Measurements from ENCODE around the gene LINC01488.
A peak's percentile ranks its signal among the peaks of the same experiment; 100 is the strongest.

The LINC01488 gene

DNA sequence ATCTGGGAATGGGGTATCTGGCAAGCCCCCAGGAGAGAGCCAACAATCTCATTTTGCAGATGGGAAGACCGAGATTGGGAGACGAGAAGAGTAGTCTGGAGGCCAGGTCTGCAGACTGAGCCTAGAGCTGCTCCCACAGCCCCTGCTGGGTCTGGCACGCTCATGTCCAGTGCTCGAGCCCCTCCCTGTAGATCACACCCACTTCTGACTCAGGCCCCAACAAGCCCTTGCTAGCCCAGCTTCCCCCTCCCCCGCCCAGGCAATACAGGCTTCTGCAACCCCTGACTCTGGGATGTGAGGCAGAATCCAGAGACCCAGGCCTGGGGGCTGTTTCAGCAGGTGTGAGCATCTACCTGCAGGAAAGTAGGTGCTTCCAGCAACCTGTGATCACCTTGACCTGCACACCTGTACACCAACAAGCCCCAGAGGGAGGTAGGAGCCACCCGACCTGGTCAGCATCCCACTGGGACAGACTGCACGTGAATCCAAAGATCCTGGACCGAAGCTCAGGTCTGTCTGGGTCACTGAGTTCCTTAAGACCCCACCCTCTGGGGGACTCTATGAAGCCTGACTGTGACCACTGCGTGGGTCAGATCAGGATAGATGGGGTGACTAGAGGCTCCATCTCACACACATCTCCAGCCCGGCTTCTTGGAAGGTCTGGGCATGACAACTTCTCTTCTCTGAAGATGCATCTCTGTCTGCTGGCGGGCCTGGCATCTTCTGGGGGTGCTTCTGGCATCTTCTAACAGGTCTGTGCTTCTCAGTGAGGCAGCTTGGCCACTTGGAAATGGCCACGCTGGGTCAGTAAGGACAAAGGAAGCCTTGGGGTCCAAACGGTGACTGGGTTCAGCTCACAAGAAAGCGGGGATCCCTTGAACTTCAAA lies 29.3 kb downstream of the LINC01488 start:
- WGBS: 81% methylated on average over 14 of the region's 14 CpGs
- DNase-seq: peak; percentile 38
- Histone ChIP-seq H2AFZ (ENCODE audit: low read depth, low read length) (peak overlapping the region; percentile 42), H3K4me1 (ENCODE audit: control insufficient read depth, insufficient read depth, low read depth, low read length) (peaks cover 12% of the 10 kb centered on the region), H3K18ac (ENCODE audit: low read depth in 1 of 2, low read length in 2 of 2) (peak overlapping the region in 1 of 2 experiments; percentile 37), H4K91ac (ENCODE audit: low read length) (peak overlapping the region; percentile 25), H2BK5ac (ENCODE audit: low read depth, low read length, poor library complexity, severe bottlenecking) (no peak overlapping the region), H3K14ac (ENCODE audit: low read length in 2 of 2) (no peak overlapping the region), H3K4me3 (ENCODE audit: insufficient read depth in 1 of 2, low read depth in 1 of 2, low read length in 2 of 2) (peak overlapping the region in 1 of 2 experiments; percentile 44), H2BK15ac (ENCODE audit: low read depth, poor library complexity, severe bottlenecking) (no peak overlapping the region), H3K36me3 (ENCODE audit: control insufficient read depth in 1 of 2, insufficient read depth in 2 of 2, low read depth in 1 of 2, low read length in 2 of 2) (no peaks in the 10 kb centered on the region), H2AK5ac (ENCODE audit: low read length, severe bottlenecking) (no peak overlapping the region), H3K27me3 (ENCODE audit: control insufficient read depth in 1 of 2, insufficient read depth in 1 of 2, low read length in 2 of 2) (peaks cover 0 to 7% of the 10 kb centered on the region in 2 experiments), H3K4me2 (ENCODE audit: low read length, poor library complexity, severe bottlenecking) (no peak overlapping the region), H3K9ac (ENCODE audit: low read length) (peak overlapping the region; percentile 59), H3K4ac (ENCODE audit: low read depth in 1 of 2, low read length in 2 of 2) (peak overlapping the region in 1 of 2 experiments; percentile 41), H3K79me1 (replicated peaks; ENCODE audit: low read length, poor library complexity, severe bottlenecking) (no peaks in the 10 kb centered on the region), H3K23ac (ENCODE audit: low read length in 2 of 2) (no peak overlapping the region), H4K8ac (ENCODE audit: low read length) (no peak overlapping the region), H3K27ac (ENCODE audit: low read length, poor library complexity, severe bottlenecking) (no peak overlapping the region), H3K9me3 (ENCODE audit: control insufficient read depth, low read length) (peaks cover 11% of the 10 kb centered on the region), H2BK120ac (ENCODE audit: low read depth, low read length) (no peak overlapping the region), H2BK12ac (ENCODE audit: low read length in 2 of 2) (peak overlapping the region; percentile 45 to 70)

DNA sequence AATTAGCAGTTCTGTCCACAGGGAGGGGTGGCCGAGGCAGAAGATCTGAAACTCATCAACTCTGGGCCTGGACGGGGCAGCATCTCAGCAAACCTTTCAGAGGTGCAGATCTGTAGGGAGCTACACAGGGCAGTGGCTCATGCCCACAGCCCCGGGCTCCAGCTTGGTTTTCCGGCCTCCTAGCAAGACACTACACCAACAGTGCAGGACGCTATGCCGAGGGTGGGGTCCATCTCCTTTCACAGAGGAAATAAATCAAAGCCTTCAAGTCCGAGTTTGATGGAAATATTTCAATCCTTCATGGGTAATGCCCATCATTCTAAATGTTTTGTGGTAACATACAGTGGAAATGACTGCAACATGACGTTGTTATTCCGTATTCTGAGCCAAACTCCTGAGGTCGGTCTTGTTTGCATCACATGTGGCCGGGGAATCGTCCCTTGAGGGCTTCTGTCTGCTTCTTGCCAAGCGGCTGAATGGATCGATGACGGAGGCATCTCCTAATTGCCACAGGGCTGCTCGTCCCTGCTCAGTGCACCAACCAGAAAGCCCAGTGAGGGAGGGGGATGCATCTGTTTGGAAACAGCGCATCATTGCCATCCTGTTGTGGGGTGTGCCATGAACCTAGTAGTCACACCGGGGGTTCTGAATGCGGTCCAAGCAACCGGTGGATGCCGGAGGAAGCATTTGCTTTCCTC lies 30.0 kb downstream of the LINC01488 start:
- no peak overlapping the region for H2BK15ac ChIP-seq (ENCODE audit: low read depth, poor library complexity, severe bottlenecking)
- H3K27me3 ChIP-seq (ENCODE audit: control insufficient read depth in 1 of 2, insufficient read depth in 1 of 2, low read length in 2 of 2): peaks cover 0 to 7% of the 10 kb centered on the region in 2 experiments
- no peak overlapping the region for H2BK12ac ChIP-seq (ENCODE audit: low read length in 2 of 2)
- no peak overlapping the region for H4K8ac ChIP-seq (ENCODE audit: low read length)
- peak overlapping the region; percentile 59 for H3K9ac ChIP-seq (ENCODE audit: low read length)
- H3K4me3 ChIP-seq (ENCODE audit: insufficient read depth in 1 of 2, low read depth in 1 of 2, low read length in 2 of 2): no peak overlapping the region
- H3K36me3 ChIP-seq (ENCODE audit: control insufficient read depth in 1 of 2, insufficient read depth in 2 of 2, low read depth in 1 of 2, low read length in 2 of 2): no peaks in the 10 kb centered on the region
- H3K9me3 ChIP-seq (ENCODE audit: control insufficient read depth, low read length): peaks cover 9% of the 10 kb centered on the region
- no peak overlapping the region for H3K18ac ChIP-seq (ENCODE audit: low read depth in 1 of 2, low read length in 2 of 2)
- 94% methylated on average over 21 of the region's 21 CpGs for WGBS
- no peak overlapping the region for H4K91ac ChIP-seq (ENCODE audit: low read length)
- H3K23ac ChIP-seq (ENCODE audit: low read length in 2 of 2): no peak overlapping the region
- H3K79me1 ChIP-seq (replicated peaks; ENCODE audit: low read length, poor library complexity, severe bottlenecking): no peaks in the 10 kb centered on the region
- peaks cover 12% of the 10 kb centered on the region for H3K4me1 ChIP-seq (ENCODE audit: control insufficient read depth, insufficient read depth, low read depth, low read length)
- H2BK5ac ChIP-seq (ENCODE audit: low read depth, low read length, poor library complexity, severe bottlenecking): no peak overlapping the region
- no peak overlapping the region for H3K4ac ChIP-seq (ENCODE audit: low read depth in 1 of 2, low read length in 2 of 2)
- no peak overlapping the region for H3K14ac ChIP-seq (ENCODE audit: low read length in 2 of 2)
- H2BK120ac ChIP-seq (ENCODE audit: low read depth, low read length): no peak overlapping the region
- H2AFZ ChIP-seq (ENCODE audit: low read depth, low read length): no peak overlapping the region
- no peak overlapping the region for H3K27ac ChIP-seq (ENCODE audit: low read length, poor library complexity, severe bottlenecking)
- DNase-seq: no peak
- no peak overlapping the region for H3K4me2 ChIP-seq (ENCODE audit: low read length, poor library complexity, severe bottlenecking)
- H2AK5ac ChIP-seq (ENCODE audit: low read length, severe bottlenecking): no peak overlapping the region

DNA sequence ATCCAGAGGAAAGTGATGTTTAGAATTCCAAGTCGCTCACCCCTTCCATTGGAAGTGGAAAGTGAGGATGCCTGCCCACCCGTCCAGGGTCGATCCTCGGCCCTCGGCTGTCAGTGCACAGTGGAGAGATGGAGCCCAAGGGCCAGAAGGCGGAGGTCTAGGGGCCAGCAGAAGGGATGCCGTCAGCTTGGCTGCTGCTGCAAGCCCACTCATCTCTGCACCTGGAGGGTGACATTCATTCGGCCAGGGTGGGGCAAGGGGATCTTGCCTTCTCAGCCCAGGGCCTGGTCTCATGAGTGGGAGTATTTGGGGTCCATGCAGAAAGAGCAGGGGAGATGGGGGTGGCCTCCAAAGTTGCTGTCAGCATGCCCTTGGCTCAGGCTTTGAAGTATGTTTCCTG lies 30.7 kb downstream of the LINC01488 start:
- H2AFZ ChIP-seq (ENCODE audit: low read depth, low read length): no peak overlapping the region
- H3K18ac ChIP-seq (ENCODE audit: low read depth in 1 of 2, low read length in 2 of 2): no peak overlapping the region
- H2BK120ac ChIP-seq (ENCODE audit: low read depth, low read length): no peak overlapping the region
- no peak overlapping the region for H3K9ac ChIP-seq (ENCODE audit: low read length)
- no peak overlapping the region for H3K4me2 ChIP-seq (ENCODE audit: low read length, poor library complexity, severe bottlenecking)
- no peak overlapping the region for H3K4me3 ChIP-seq (ENCODE audit: insufficient read depth in 1 of 2, low read depth in 1 of 2, low read length in 2 of 2)
- no peak overlapping the region for H3K4ac ChIP-seq (ENCODE audit: low read depth in 1 of 2, low read length in 2 of 2)
- peaks cover 12% of the 10 kb centered on the region for H3K4me1 ChIP-seq (ENCODE audit: control insufficient read depth, insufficient read depth, low read depth, low read length)
- H2AK5ac ChIP-seq (ENCODE audit: low read length, severe bottlenecking): no peak overlapping the region
- H2BK5ac ChIP-seq (ENCODE audit: low read depth, low read length, poor library complexity, severe bottlenecking): no peak overlapping the region
- peaks cover 7% of the 10 kb centered on the region for H3K9me3 ChIP-seq (ENCODE audit: control insufficient read depth, low read length)
- H3K14ac ChIP-seq (ENCODE audit: low read length in 2 of 2): no peak overlapping the region
- H3K27me3 ChIP-seq (ENCODE audit: control insufficient read depth in 1 of 2, insufficient read depth in 1 of 2, low read length in 2 of 2): peaks cover 0 to 7% of the 10 kb centered on the region in 2 experiments
- H3K79me1 ChIP-seq (replicated peaks; ENCODE audit: low read length, poor library complexity, severe bottlenecking): no peaks in the 10 kb centered on the region
- no peak overlapping the region for H3K27ac ChIP-seq (ENCODE audit: low read length, poor library complexity, severe bottlenecking)
- no peak for DNase-seq
- H3K23ac ChIP-seq (ENCODE audit: low read length in 2 of 2): no peak overlapping the region
- no peak overlapping the region for H2BK15ac ChIP-seq (ENCODE audit: low read depth, poor library complexity, severe bottlenecking)
- whole genome bisulfite sequencing: 94% methylated on average over 8 of the region's 8 CpGs
- H3K36me3 ChIP-seq (ENCODE audit: control insufficient read depth in 1 of 2, insufficient read depth in 2 of 2, low read depth in 1 of 2, low read length in 2 of 2): no peaks in the 10 kb centered on the region
- no peak overlapping the region for H2BK12ac ChIP-seq (ENCODE audit: low read length in 2 of 2)
- H4K91ac ChIP-seq (ENCODE audit: low read length): no peak overlapping the region
- no peak overlapping the region for H4K8ac ChIP-seq (ENCODE audit: low read length)

DNA sequence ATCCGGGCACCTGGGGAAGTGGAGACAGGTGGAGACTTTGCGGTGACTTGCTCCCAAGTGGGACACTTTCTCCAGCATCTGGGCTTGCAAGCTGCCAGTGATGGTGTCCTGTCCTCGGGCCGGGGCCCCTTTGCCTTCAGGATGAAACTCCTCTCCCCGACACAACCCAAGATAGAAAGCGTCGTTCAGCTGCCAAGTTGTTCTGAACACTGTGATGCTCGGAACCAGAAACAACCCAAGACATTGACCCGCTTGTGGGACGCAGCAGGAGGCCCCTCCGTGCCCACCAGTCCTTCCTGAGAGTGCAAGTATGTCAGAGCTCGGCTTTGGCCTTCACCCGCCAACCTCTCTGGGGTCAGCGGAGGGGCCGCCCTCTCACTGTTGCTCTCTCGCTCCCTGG lies 31.3 kb downstream of the LINC01488 start:
- peak overlapping the region in 1 of 2 experiments; percentile 8 for H3K14ac ChIP-seq (ENCODE audit: low read length in 2 of 2)
- H3K9ac ChIP-seq (ENCODE audit: low read length): no peak overlapping the region
- H4K8ac ChIP-seq (ENCODE audit: low read length): no peak overlapping the region
- H2BK15ac ChIP-seq (ENCODE audit: low read depth, poor library complexity, severe bottlenecking): no peak overlapping the region
- no peak for DNase-seq
- peak overlapping the region; percentile 2 for H4K91ac ChIP-seq (ENCODE audit: low read length)
- no peaks in the 10 kb centered on the region for H3K79me1 ChIP-seq (replicated peaks; ENCODE audit: low read length, poor library complexity, severe bottlenecking)
- no peaks in the 10 kb centered on the region for H3K36me3 ChIP-seq (ENCODE audit: control insufficient read depth in 1 of 2, insufficient read depth in 2 of 2, low read depth in 1 of 2, low read length in 2 of 2)
- no peak overlapping the region for H3K4me2 ChIP-seq (ENCODE audit: low read length, poor library complexity, severe bottlenecking)
- no peak overlapping the region for H2BK120ac ChIP-seq (ENCODE audit: low read depth, low read length)
- H3K4ac ChIP-seq (ENCODE audit: low read depth in 1 of 2, low read length in 2 of 2): no peak overlapping the region
- H2BK12ac ChIP-seq (ENCODE audit: low read length in 2 of 2): no peak overlapping the region
- H3K4me3 ChIP-seq (ENCODE audit: insufficient read depth in 1 of 2, low read depth in 1 of 2, low read length in 2 of 2): no peak overlapping the region
- H2AFZ ChIP-seq (ENCODE audit: low read depth, low read length): no peak overlapping the region
- no peak overlapping the region for H3K18ac ChIP-seq (ENCODE audit: low read depth in 1 of 2, low read length in 2 of 2)
- H2AK5ac ChIP-seq (ENCODE audit: low read length, severe bottlenecking): no peak overlapping the region
- peaks cover 12% of the 10 kb centered on the region for H3K4me1 ChIP-seq (ENCODE audit: control insufficient read depth, insufficient read depth, low read depth, low read length)
- H3K27me3 ChIP-seq (ENCODE audit: control insufficient read depth in 1 of 2, insufficient read depth in 1 of 2, low read length in 2 of 2): peaks cover 0 to 7% of the 10 kb centered on the region in 2 experiments
- H3K9me3 ChIP-seq (ENCODE audit: control insufficient read depth, low read length): peaks cover 7% of the 10 kb centered on the region
- 85% methylated on average over 16 of the region's 16 CpGs for WGBS
- no peak overlapping the region for H3K27ac ChIP-seq (ENCODE audit: low read length, poor library complexity, severe bottlenecking)
- no peak overlapping the region for H2BK5ac ChIP-seq (ENCODE audit: low read depth, low read length, poor library complexity, severe bottlenecking)
- no peak overlapping the region for H3K23ac ChIP-seq (ENCODE audit: low read length in 2 of 2)
